Right lobe of liver (tissue), 6 donors: Measurements from ENCODE around the gene SETD6. TPM values are rescaled to one million over a fixed set of nuclear protein-coding genes. Genes with fewer than 3 reads are reported as not detected.

Experiments used
- ATAC-seq, 4 donors: fragments of 200-7000 bp; cut with Tn5 transposase; one replicate each; pipeline ENCODE4 v1.9.1; 2020; ENCODE audit warnings: mild to moderate bottlenecking in 4 of 4, moderate library complexity in 4 of 4
- DNase-seq, 3 donors: peaks; one replicate each; pipeline ENCODE4 v3.0.0-alpha.2; 2020
- H3K27ac ChIP-seq, 3 donors: fragments of 200-600 bp; one replicate each; pipeline ENCODE4 v1.8.0; 2022
- H3K27me3 ChIP-seq, 2 donors: fragments of 200-600 bp; one replicate each; pipeline ENCODE4 v1.8.0; 2022
- H3K36me3 ChIP-seq, 4 donors: fragments of 200-600 bp; sonication (generic) in 1 of 4; one replicate each; pipeline versions ENCODE4 v1.5.1 to v1.8.0; 2017 to 2022; ENCODE audit warnings: control low read depth in 1 of 4
- H3K4me1 ChIP-seq, 4 donors: fragments of 200-600 bp; sonication (generic) in 1 of 4; one replicate each; pipeline versions ENCODE4 v1.5.1 to v1.8.0; 2017 to 2022; ENCODE audit warnings: control low read depth in 1 of 4
- H3K4me3 ChIP-seq, 3 donors: fragments of 200-600 bp; one replicate each; pipeline ENCODE4 v1.8.0; 2022
- H3K9me3 ChIP-seq, 4 donors: fragments of 200-600 bp; sonication (generic) in 1 of 4; one replicate each; pipeline versions ENCODE4 v1.5.1 to v1.8.0; 2017 to 2022; ENCODE audit warnings: control low read depth in 1 of 4
- CTCF ChIP-seq, 4 donors: fragments of 200-600 bp in 3 of 4; fragments of 450-650 bp in 1 of 4; IDR thresholded peaks; one replicate each; pipeline versions ENCODE4 v1.5.1 to v1.8.0; 2016 to 2022; ENCODE audit warnings: antibody characterized with exemption in 4 of 4, mild to moderate bottlenecking in 2 of 4
- POLR2A ChIP-seq: fragments of 450-650 bp; IDR thresholded peaks from one replicate; pipeline ENCODE4 v1.6.1; 2017; ENCODE audit warnings: antibody characterized with exemption, mild to moderate bottlenecking
- WGBS: methylation state at CpG from one replicate; pipeline ENCODE4 v1.1.6; 2018; ENCODE audit warnings: low coverage, low lambda C conversion rate; ENCODE audit not compliant: insufficient coverage; ENCODE audit errors: missing lambda C conversion rate; 5-methylcytosine and 5-hydroxymethylcytosine counted together
- intact Hi-C, 2 donors: fragments of 100-400 bp; cut with DNase I; formaldehyde crosslinking; loops; one replicate each; pipeline versions ENCODE4 v1.11.2 to v1.14.1; 2022
- total RNA-seq, 6 experiments: library from RNA; depleted of rRNA in 2 of 6; stranded (reverse); fragments of >200 nt in 2 of 6; fragmentation: NEBNext Ultra II Directional in 3 of 6; extraction: Animal tissue kit (Norgen Biotek cat#: 25700) in 3 of 6; gene quantifications; one replicate each; pipeline versions ENCODE4 v1.1.0 to v1.2.4, GENCODE V29; 2016 to 2023
- donor health status: DM: no; HTN: yes; CAD: no.
- donor health status: DM: no; HTN: no; CAD: no.
- donor health status: DM: no; HTN: no; CAD: no.
- donor health status: DM: no; HTN: yes; CAD: no.
- donor health status: DM: no; HTN: yes; CAD: no.

SETD6 gene
- total RNA-seq, 6 experiments from 2014 or later: 6.8 to 14.5 (median 10.2) TPM

GRCh38 chr16:58498341-58499091 is 16.8 kb upstream of the SETD6 start:
- intact Hi-C loops: no loop called here
- no peak for DNase-seq
- WGBS: 90% methylated on average over 2 of the region's 9 CpGs

DNA sequence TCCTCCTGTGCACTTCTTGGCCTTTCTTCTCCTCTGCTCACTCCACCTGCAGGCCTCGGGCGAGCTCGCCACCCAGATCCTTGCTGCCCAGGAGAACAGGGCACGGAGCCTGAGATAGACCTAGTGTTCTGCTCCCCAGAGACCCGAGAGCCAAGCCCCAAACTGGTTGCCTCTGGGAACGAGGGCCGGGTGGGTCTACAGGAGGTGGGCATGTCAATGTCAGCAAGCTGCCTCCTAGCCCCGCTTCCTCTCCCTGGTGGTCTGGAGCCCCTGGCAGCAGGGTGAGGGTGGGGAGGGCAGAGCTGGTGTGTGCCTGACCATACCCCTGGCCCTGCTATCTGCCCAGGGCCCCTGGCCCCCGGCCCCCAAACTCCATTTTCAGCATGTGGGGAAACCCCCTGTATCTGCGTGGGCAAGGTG is 16.2 kb upstream of the SETD6 start:
- Histone ChIP-seq H3K4me1 (peaks cover 0 to 4% (median 0%) of the 10 kb centered on the region in 4 donors), H3K9me3 (no peaks in the 10 kb centered on the region), H3K27ac (no peak overlapping the region), H3K4me3 (no peak overlapping the region), H3K36me3 (no peaks in the 10 kb centered on the region), H3K27me3 (no peaks in the 10 kb centered on the region)
- DNase-seq (no peak), ATAC-seq (no peak)
- intact Hi-C loops: no loop called here
- WGBS: 69% methylated on average over 5 of the region's 10 CpGs
- no peak for TF ChIP-seq CTCF (IDR thresholded peaks at IDR 0.05)

More at GRCh38 chr16:58498341-58499091, 16.8 kb upstream of the SETD6 start:
- H3K27me3 ChIP-seq: no peaks in the 10 kb centered on the region
- H3K36me3 ChIP-seq: no peaks in the 10 kb centered on the region
- no peak for TF ChIP-seq CTCF (IDR thresholded peaks at IDR 0.05)
- no peaks in the 10 kb centered on the region for H3K9me3 ChIP-seq
- peaks cover 0 to 4% (median 0%) of the 10 kb centered on the region in 4 donors for H3K4me1 ChIP-seq
- H3K4me3 ChIP-seq: no peak overlapping the region
- H3K27ac ChIP-seq: no peak overlapping the region
- no peak for ATAC-seq

GRCh38 chr16:58499615-58500351 is 15.5 kb upstream of the SETD6 start, which contains the start of gene NDRG4:
Gene NDRG4, plus strand, starts transcription at chr16:58500143. Its CDS starts 106 bp downstream, at chr16:58500249.
- Histone ChIP-seq H3K36me3 (no peaks in the 10 kb centered on the region), H3K27me3 (no peaks in the 10 kb centered on the region), H3K9me3 (no peaks in the 10 kb centered on the region), H3K27ac (no peak within 1 kb of the TSS), H3K4me3 (no peak within 1 kb of the TSS), H3K4me1 (peaks cover 0 to 4% (median 0%) of the 10 kb centered on the region in 4 donors)
- WGBS: no CpG with 5 or more reads among the region's 24 CpGs
- intact Hi-C loops: no loop called here
- DNase-seq (no peak), ATAC-seq (peak in 3 of 4 donors; percentile 15 to 31 (median 19))
- no peak for TF ChIP-seq CTCF (IDR thresholded peaks at IDR 0.05)

- H3K36me3 ChIP-seq: no peaks in the 10 kb centered on the region
- no peak for DNase-seq
- intact Hi-C loops: no loop called here
- TF ChIP-seq CTCF (IDR thresholded peaks at IDR 0.05) (no peak), POLR2A (no peak)
- 7% methylated on average over 8 of the region's 36 CpGs for WGBS
- peaks cover 0 to 4% (median 0%) of the 10 kb centered on the region in 4 donors for H3K4me1 ChIP-seq
- peak in 1 of 4 donors; percentile 10 for ATAC-seq
- no peak overlapping the region for H3K27ac ChIP-seq
- H3K4me3 ChIP-seq: no peak overlapping the region
- H3K9me3 ChIP-seq: no peaks in the 10 kb centered on the region
- H3K27me3 ChIP-seq: no peaks in the 10 kb centered on the region
These were observed 14.7 kb upstream of the SETD6 start for GRCh38 chr16:58500430-58501241.
